Liver (tissue), 9 donors: Measurements from ENCODE around the gene RPLP2. TPM values are rescaled to one million over a fixed set of nuclear protein-coding genes. Genes with fewer than 3 reads are reported as not detected.

Experiments used
- DNase-seq: peaks from one replicate; pipeline ENCODE4 v3.0.0-alpha.2; 2017; ENCODE audit warnings: low spot score
- H3K27ac ChIP-seq, 2 donors: one replicate each; pipeline ENCODE4 v1.7.0; 2013; ENCODE audit warnings: inconsistent platforms in 2 of 2, low read length in 2 of 2, control low read depth in 1 of 2, low read depth in 1 of 2, mild to moderate bottlenecking in 1 of 2
- H3K27me3 ChIP-seq, 4 donors: one replicate each; pipeline versions ENCODE4 v1.6.1 to v1.7.0; 2013; ENCODE audit warnings: low read length in 3 of 4, inconsistent platforms in 1 of 4, mild to moderate bottlenecking in 1 of 4, moderate library complexity in 1 of 4; ENCODE audit not compliant: control insufficient read depth in 4 of 4, insufficient read depth in 4 of 4
- H3K36me3 ChIP-seq, 4 donors: one replicate each; pipeline versions ENCODE4 v1.6.1 to v1.7.0; 2013; ENCODE audit warnings: low read length in 3 of 4, mild to moderate bottlenecking in 3 of 4, low read depth in 1 of 4, moderate library complexity in 1 of 4; ENCODE audit not compliant: control insufficient read depth in 4 of 4, insufficient read depth in 3 of 4
- H3K4me1 ChIP-seq, 4 donors: one replicate each; pipeline versions ENCODE4 v1.6.1 to v1.7.0; 2013; ENCODE audit warnings: low read length in 3 of 4, mild to moderate bottlenecking in 3 of 4, moderate library complexity in 1 of 4; ENCODE audit not compliant: control insufficient read depth in 4 of 4, insufficient read depth in 4 of 4
- H3K4me3 ChIP-seq, 3 donors: one replicate each; pipeline versions ENCODE4 v1.6.1 to v1.7.0; 2013; ENCODE audit warnings: low read length in 3 of 3, control low read depth in 1 of 3, low read depth in 1 of 3, mild to moderate bottlenecking in 1 of 3
- H3K9ac ChIP-seq, 2 donors: one replicate each; pipeline ENCODE4 v1.7.0; 2013; ENCODE audit warnings: low read length in 2 of 2, mild to moderate bottlenecking in 2 of 2, moderate library complexity in 2 of 2, control low read depth in 1 of 2, low read depth in 1 of 2
- H3K9me3 ChIP-seq, 4 donors: one replicate each; pipeline versions ENCODE4 v1.6.1 to v1.7.0; 2013; ENCODE audit warnings: low read length in 3 of 4; ENCODE audit not compliant: control insufficient read depth in 4 of 4
- EGR1 ChIP-seq, 2 donors: IDR thresholded peaks; 2 replicates each; pipeline ENCODE4 v1.6.1; 2016 to 2018; ENCODE audit warnings: antibody characterized with exemption in 2 of 2, low read depth in 2 of 2
- FOXA1 ChIP-seq: IDR thresholded peaks from 2 replicates; pipeline ENCODE4 v1.6.1; 2016; ENCODE audit warnings: antibody characterized with exemption
- FOXA2 ChIP-seq: IDR thresholded peaks from 2 replicates; pipeline ENCODE4 v1.6.1; 2016; ENCODE audit warnings: antibody characterized with exemption
- GABPA ChIP-seq, 2 donors: IDR thresholded peaks in 1 of 2; conservative IDR thresholded peaks in 1 of 2; 2 replicates each; pipeline ENCODE4 v1.6.1; 2016; ENCODE audit warnings: antibody characterized with exemption in 2 of 2, mild to moderate bottlenecking in 1 of 2, moderate library complexity in 1 of 2
- HNF4A ChIP-seq, 2 donors: conservative IDR thresholded peaks; 2 replicates each; pipeline ENCODE4 v1.6.1; 2016; ENCODE audit warnings: antibody characterized with exemption in 2 of 2, mild to moderate bottlenecking in 2 of 2
- HNF4G ChIP-seq: IDR thresholded peaks from 2 replicates; pipeline ENCODE4 v1.6.1; 2016; ENCODE audit warnings: antibody characterized with exemption
- JUND ChIP-seq, 2 donors: IDR thresholded peaks; 2 replicates each; pipeline ENCODE4 v1.6.1; 2016; ENCODE audit warnings: antibody characterized with exemption in 2 of 2
- NR2F2 ChIP-seq: IDR thresholded peaks from 2 replicates; pipeline ENCODE4 v1.6.1; 2016; ENCODE audit warnings: antibody characterized with exemption
- RAD21 ChIP-seq, 2 donors: IDR thresholded peaks; 2 replicates each; pipeline ENCODE4 v1.6.1; 2016; ENCODE audit warnings: antibody characterized with exemption in 2 of 2, mild to moderate bottlenecking in 2 of 2
- RXRA ChIP-seq, 2 donors: IDR thresholded peaks; 2 replicates each; pipeline ENCODE4 v1.6.1; 2017 to 2018; ENCODE audit warnings: antibody characterized with exemption in 2 of 2, mild to moderate bottlenecking in 1 of 2
- SP1 ChIP-seq: IDR thresholded peaks from 2 replicates; pipeline ENCODE4 v1.6.1; 2018; ENCODE audit warnings: antibody characterized with exemption, mild to moderate bottlenecking
- TAF1 ChIP-seq: conservative IDR thresholded peaks from 2 replicates; pipeline ENCODE4 v1.6.1; 2016; ENCODE audit warnings: antibody characterized with exemption, mild to moderate bottlenecking
- YY1 ChIP-seq: IDR thresholded peaks from 2 replicates; pipeline ENCODE4 v1.6.1; 2016; ENCODE audit warnings: antibody characterized with exemption, mild to moderate bottlenecking
- WGBS: extraction: QIAGEN DNeasy Blood & Tissue Kit; methylation state at CpG from one replicate; pipeline ENCODE4 v1.1.7; 2013; 5-methylcytosine and 5-hydroxymethylcytosine counted together
- polyA plus RNA-seq, 2 donors: library from polyadenylated mRNA; stranded (reverse) in 1 of 2; unstranded in 1 of 2; fragments of 200-250 nt in 1 of 2; fragments of >200 nt in 1 of 2; fragmentation: Nextera tagmentation in 1 of 2; extraction: Ambion mirVana in 1 of 2; gene quantifications; one replicate each; pipeline versions ENCODE4 v1.2.1 to v1.2.3, GENCODE V29; 2013 to 2015
- total RNA-seq, 2 donors: library from RNA; depleted of rRNA; stranded (reverse); fragments of >200 nt; gene quantifications; one replicate each; pipeline ENCODE4 v1.2.3, GENCODE V29; 2014
- TF ChIP-seq, protein P1 (sequence below): IDR thresholded peaks from 2 replicates; pipeline ENCODE4 v1.6.1; 2016; ENCODE audit warnings: antibody characterized with exemption
- TF ChIP-seq, protein P2 (sequence below): fragments of 150-350 bp; IDR thresholded peaks from 2 replicates; pipeline ENCODE4 v1.5.1; 2017; ENCODE audit warnings: improper control_type of control experiment, low read depth, low read length; ENCODE audit not compliant: missing input control
- TF ChIP-seq, protein P3 (sequence below): IDR thresholded peaks from 2 replicates; pipeline ENCODE4 v1.6.1; 2016; ENCODE audit warnings: antibody characterized with exemption
- TF ChIP-seq, protein P4 (sequence below): IDR thresholded peaks from 2 replicates; pipeline ENCODE4 v1.6.1; 2016; ENCODE audit warnings: antibody characterized with exemption
- TF ChIP-seq, protein P5 (sequence below): IDR thresholded peaks from 2 replicates; pipeline ENCODE4 v1.6.1; 2016; ENCODE audit warnings: antibody characterized with exemption, mild to moderate bottlenecking
- donor health status: healthy.
- donor health status: healthy.
- donor health status: healthy.
- donor health status: healthy.
- donor health status: healthy.

Gene RPLP2
- total and polyA plus RNA-seq, 4 donors, result 59.8 to 476 (median 285) TPM

DNA sequence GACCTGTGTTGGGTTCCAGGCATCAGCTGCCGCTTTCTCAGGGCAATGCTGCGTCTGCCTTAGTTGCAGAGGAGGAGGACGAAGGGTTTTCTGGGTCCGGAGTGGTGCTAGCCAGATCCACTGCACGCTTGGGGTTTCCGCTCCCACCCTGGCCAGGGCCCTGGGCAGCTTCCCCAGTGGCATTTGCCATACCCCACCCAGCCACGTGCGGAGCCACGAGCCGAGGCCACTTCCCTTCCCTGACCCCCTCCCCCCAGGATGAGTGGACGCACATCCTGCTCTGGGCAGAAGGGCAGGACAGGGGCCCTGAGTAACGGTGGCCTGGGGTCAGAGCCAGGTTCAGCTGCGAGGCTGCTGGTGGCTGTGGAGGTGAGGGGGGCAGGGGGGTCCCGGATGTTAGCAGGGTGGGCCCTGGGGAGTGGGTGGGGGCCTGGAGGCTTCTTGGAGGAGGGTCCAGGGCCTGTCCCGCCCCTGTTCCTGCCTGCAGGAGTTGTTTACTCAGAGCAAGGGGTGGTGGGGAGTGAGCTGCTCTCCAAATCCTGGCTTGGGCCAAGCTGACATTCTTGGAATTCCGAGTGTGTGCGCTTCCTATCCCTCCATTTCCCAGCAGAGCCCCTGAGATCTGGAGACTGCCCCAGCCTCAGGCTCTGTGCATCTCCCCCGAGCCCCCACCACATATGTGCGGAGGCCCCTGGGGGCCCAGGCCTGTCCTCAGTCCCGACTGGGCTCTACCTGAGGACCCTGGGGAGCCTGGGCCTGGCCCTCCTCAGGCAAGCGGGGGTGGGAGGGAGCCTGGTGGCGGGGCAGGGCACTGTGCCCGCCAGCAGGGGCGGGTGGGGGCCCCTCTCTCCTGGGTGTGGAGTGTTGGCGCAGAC, 34.3 kb downstream of the RPLP2 start:
- peak overlapping the region; percentile 32 to 97 (median 96) for H3K4me3 ChIP-seq
- peaks cover 0 to 3% (median 0%) of the 10 kb centered on the region in 4 donors for H3K27me3 ChIP-seq
- DNase-seq, result peak; percentile 72
- H3K4me1 ChIP-seq, result peaks cover 18 to 58% (median 35%) of the 10 kb centered on the region in 4 donors
- H3K9ac ChIP-seq, result no peak overlapping the region
- H3K27ac ChIP-seq, result peak overlapping the region; percentile 76 to 90
- 9% methylated on average over 25 of the region's 25 CpGs for WGBS
- no peaks in the 10 kb centered on the region for H3K9me3 ChIP-seq
- H3K36me3 ChIP-seq, result peaks cover 0 to 10% (median 4%) of the 10 kb centered on the region in 4 donors
- TF ChIP-seq JUND (IDR thresholded peaks at IDR 0.05), result peak in 1 of 2 donors; percentile 10
- peak; percentile 73 for TF ChIP-seq SP1
- TF ChIP-seq, protein P1, sequence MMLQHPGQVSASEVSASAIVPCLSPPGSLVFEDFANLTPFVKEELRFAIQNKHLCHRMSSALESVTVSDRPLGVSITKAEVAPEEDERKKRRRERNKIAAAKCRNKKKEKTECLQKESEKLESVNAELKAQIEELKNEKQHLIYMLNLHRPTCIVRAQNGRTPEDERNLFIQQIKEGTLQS, result no peak
- no peak for TF ChIP-seq RAD21 (IDR thresholded peaks at IDR 0.05)
- TF ChIP-seq GABPA (IDR thresholded peaks at IDR 0.05 in 1 of 2, conservative IDR thresholded peaks at IDR 0.05 in 1 of 2), result peak in 1 of 2 donors; percentile 82
- TF ChIP-seq, protein P2, sequence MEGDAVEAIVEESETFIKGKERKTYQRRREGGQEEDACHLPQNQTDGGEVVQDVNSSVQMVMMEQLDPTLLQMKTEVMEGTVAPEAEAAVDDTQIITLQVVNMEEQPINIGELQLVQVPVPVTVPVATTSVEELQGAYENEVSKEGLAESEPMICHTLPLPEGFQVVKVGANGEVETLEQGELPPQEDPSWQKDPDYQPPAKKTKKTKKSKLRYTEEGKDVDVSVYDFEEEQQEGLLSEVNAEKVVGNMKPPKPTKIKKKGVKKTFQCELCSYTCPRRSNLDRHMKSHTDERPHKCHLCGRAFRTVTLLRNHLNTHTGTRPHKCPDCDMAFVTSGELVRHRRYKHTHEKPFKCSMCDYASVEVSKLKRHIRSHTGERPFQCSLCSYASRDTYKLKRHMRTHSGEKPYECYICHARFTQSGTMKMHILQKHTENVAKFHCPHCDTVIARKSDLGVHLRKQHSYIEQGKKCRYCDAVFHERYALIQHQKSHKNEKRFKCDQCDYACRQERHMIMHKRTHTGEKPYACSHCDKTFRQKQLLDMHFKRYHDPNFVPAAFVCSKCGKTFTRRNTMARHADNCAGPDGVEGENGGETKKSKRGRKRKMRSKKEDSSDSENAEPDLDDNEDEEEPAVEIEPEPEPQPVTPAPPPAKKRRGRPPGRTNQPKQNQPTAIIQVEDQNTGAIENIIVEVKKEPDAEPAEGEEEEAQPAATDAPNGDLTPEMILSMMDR, result no peak
- TF ChIP-seq, protein P3, sequence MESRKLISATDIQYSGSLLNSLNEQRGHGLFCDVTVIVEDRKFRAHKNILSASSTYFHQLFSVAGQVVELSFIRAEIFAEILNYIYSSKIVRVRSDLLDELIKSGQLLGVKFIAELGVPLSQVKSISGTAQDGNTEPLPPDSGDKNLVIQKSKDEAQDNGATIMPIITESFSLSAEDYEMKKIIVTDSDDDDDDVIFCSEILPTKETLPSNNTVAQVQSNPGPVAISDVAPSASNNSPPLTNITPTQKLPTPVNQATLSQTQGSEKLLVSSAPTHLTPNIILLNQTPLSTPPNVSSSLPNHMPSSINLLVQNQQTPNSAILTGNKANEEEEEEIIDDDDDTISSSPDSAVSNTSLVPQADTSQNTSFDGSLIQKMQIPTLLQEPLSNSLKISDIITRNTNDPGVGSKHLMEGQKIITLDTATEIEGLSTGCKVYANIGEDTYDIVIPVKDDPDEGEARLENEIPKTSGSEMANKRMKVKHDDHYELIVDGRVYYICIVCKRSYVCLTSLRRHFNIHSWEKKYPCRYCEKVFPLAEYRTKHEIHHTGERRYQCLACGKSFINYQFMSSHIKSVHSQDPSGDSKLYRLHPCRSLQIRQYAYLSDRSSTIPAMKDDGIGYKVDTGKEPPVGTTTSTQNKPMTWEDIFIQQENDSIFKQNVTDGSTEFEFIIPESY, result no peak
- TF ChIP-seq, protein P4, sequence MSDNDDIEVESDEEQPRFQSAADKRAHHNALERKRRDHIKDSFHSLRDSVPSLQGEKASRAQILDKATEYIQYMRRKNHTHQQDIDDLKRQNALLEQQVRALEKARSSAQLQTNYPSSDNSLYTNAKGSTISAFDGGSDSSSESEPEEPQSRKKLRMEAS, result peak; percentile 62
- peak in 1 of 2 donors; percentile 46 for TF ChIP-seq HNF4A (conservative IDR thresholded peaks at IDR 0.05)
- TF ChIP-seq RXRA (IDR thresholded peaks at IDR 0.05), result peak; percentile 76 to 82
- TF ChIP-seq, protein P5, sequence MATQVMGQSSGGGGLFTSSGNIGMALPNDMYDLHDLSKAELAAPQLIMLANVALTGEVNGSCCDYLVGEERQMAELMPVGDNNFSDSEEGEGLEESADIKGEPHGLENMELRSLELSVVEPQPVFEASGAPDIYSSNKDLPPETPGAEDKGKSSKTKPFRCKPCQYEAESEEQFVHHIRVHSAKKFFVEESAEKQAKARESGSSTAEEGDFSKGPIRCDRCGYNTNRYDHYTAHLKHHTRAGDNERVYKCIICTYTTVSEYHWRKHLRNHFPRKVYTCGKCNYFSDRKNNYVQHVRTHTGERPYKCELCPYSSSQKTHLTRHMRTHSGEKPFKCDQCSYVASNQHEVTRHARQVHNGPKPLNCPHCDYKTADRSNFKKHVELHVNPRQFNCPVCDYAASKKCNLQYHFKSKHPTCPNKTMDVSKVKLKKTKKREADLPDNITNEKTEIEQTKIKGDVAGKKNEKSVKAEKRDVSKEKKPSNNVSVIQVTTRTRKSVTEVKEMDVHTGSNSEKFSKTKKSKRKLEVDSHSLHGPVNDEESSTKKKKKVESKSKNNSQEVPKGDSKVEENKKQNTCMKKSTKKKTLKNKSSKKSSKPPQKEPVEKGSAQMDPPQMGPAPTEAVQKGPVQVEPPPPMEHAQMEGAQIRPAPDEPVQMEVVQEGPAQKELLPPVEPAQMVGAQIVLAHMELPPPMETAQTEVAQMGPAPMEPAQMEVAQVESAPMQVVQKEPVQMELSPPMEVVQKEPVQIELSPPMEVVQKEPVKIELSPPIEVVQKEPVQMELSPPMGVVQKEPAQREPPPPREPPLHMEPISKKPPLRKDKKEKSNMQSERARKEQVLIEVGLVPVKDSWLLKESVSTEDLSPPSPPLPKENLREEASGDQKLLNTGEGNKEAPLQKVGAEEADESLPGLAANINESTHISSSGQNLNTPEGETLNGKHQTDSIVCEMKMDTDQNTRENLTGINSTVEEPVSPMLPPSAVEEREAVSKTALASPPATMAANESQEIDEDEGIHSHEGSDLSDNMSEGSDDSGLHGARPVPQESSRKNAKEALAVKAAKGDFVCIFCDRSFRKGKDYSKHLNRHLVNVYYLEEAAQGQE, result peak; percentile 62
- TF ChIP-seq YY1, result no peak
- TF ChIP-seq FOXA1, result peak; percentile 17
- TF ChIP-seq FOXA2, result no peak
- TF ChIP-seq EGR1 (IDR thresholded peaks at IDR 0.05; ENCODE audit: low read depth in 2 of 2), result no peak
- TF ChIP-seq NR2F2, result peak; percentile 98
- no peak for TF ChIP-seq HNF4G
- TF ChIP-seq TAF1, result no peak
